ENCODE data around the gene SLC4A1AP.

The SLC4A1AP gene

GRCh38 chr2:27703638-27704341 is 40.1 kb downstream of the SLC4A1AP start:
- DNase-seq, result peak; percentile 94

- DNase-seq, result no peak
These were observed 40.7 kb downstream of the SLC4A1AP start for GRCh38 chr2:27704342-27704876.

- DNase-seq, result no peak
These were observed 42.3 kb downstream of the SLC4A1AP start for GRCh38 chr2:27705851-27706622.

- no peak for DNase-seq
These were observed 44.0 kb downstream of the SLC4A1AP start for GRCh38 chr2:27707462-27708256.

- DNase-seq, result no peak
These were observed 44.6 kb downstream of the SLC4A1AP start for GRCh38 chr2:27708257-27708654.

GRCh38 chr2:27708666-27709065 is 45.0 kb downstream of the SLC4A1AP start:
- DNase-seq, result no peak

- no peak for DNase-seq
These were observed 45.6 kb downstream of the SLC4A1AP start for GRCh38 chr2:27709326-27709725.

- DNase-seq, result no peak
These were observed 46.4 kb downstream of the SLC4A1AP start for GRCh38 chr2:27709960-27710575.

GRCh38 chr2:27710640-27711430 is 47.1 kb downstream of the SLC4A1AP start:
- no peak for DNase-seq

GRCh38 chr2:27711804-27712203 is 48.1 kb downstream of the SLC4A1AP start:
- DNase-seq, result no peak

- no peak for DNase-seq
These were observed 48.8 kb downstream of the SLC4A1AP start for GRCh38 chr2:27712522-27712921.

- DNase-seq, result no peak
These were observed 49.5 kb downstream of the SLC4A1AP start for GRCh38 chr2:27713201-27713600.

GRCh38 chr2:27714053-27714452 is 50.4 kb downstream of the SLC4A1AP start:
- no peak for DNase-seq

- DNase-seq, result no peak
These were observed 51.2 kb downstream of the SLC4A1AP start for GRCh38 chr2:27714851-27715291.

- DNase-seq, result peak; percentile 24
These were observed 51.9 kb downstream of the SLC4A1AP start for GRCh38 chr2:27715318-27716210.

GRCh38 chr2:27716301-27717069 is 52.8 kb downstream of the SLC4A1AP start:
- no peak for DNase-seq

GRCh38 chr2:27717070-27717795 is 53.5 kb downstream of the SLC4A1AP start:
- no peak for DNase-seq

- no peak for DNase-seq
These were observed 56.4 kb downstream of the SLC4A1AP start for GRCh38 chr2:27720004-27720551.

GRCh38 chr2:27721335-27721734 is 57.6 kb downstream of the SLC4A1AP start:
- DNase-seq, result no peak
